NT2/D1 (cell line): ENCODE data around the gene SLC8A1.

Experiments
- SUZ12 ChIP-seq: IDR thresholded peaks from 2 replicates; pipeline ENCODE4 v1.6.1; 2011; ENCODE audit not compliant: insufficient read length, insufficient read depth; ENCODE audit errors: extremely low read depth
- YY1 ChIP-seq: IDR thresholded peaks from 2 replicates; pipeline ENCODE4 v1.6.1; 2011; ENCODE audit not compliant: insufficient read length, insufficient read depth
- ZNF274 ChIP-seq: IDR thresholded peaks from 2 replicates; pipeline ENCODE4 v1.6.1; 2011; ENCODE audit warnings: mild to moderate bottlenecking, low read depth, low read length

DNA sequence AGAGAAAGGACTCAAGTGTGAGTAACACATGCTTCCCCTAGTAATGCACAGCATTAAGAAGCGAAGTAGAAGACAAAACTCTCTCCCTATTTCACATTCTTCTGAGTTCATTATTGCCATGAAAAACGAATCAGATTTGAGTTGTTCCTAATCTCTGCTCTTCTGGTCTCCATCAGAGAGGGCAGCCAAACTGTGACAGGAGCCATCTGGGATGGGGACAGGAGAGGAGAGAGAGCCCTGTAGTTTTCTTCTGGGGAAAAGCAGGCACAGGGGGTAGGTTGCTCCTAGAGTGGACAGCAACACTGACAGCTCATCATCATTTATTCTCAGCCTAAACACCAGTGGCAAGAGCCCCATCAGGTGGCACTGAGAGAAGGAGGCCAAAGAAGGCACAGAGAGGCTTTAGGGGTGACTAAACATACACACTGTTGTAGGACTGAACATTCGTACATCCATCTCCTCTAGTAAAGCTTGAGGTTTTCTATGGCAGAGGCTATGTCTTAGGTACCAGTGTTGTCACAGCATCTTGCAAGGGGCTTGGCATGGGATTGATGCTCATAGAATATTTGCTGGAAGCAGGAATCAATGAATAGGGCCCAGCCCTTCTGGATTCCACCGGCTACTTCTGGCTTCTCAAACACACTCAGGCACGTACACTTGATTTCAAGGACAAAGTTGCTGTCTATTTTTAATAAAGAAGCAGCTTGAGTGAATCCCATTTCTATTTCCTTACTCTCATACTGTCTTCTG is 33.1 kb downstream of the SLC8A1 start:
- TF ChIP-seq SUZ12 (no peak), YY1 (no peak), ZNF274 (no peak)
